ENCODE measurements around the gene SLC10A1.
"Not testable (repeated sequence)": the region's sequence is repeated elsewhere in the genome, so short reads cannot be mapped to it uniquely, and the experiment has no call there.

The SLC10A1 gene

GRCh38 chr14:69760810-69761209 lies 36.2 kb downstream of the SLC10A1 start:
- H3K27ac ChIP-seq (ENCODE audit: low read depth, low read length), result no peak overlapping the region
- H3K9ac ChIP-seq (ENCODE audit: low read length), result no peak overlapping the region
- no peak overlapping the region for H3K4me3 ChIP-seq (ENCODE audit: low read length)
- no peaks in the 10 kb centered on the region for H3K36me3 ChIP-seq (ENCODE audit: control insufficient read depth, insufficient read depth, low read length)
- H3K27me3 ChIP-seq (ENCODE audit: control insufficient read depth, insufficient read depth, low read length), result no peaks in the 10 kb centered on the region
- H3K4me1 ChIP-seq (ENCODE audit: control insufficient read depth, insufficient read depth, low read length), result no peaks in the 10 kb centered on the region

- no peaks in the 10 kb centered on the region for H3K27me3 ChIP-seq (ENCODE audit: control insufficient read depth, insufficient read depth, low read length)
- no peak overlapping the region for H3K27ac ChIP-seq (ENCODE audit: low read depth, low read length)
- no peak overlapping the region for H3K4me3 ChIP-seq (ENCODE audit: low read length)
- H3K9ac ChIP-seq (ENCODE audit: low read length), result no peak overlapping the region
- H3K36me3 ChIP-seq (ENCODE audit: control insufficient read depth, insufficient read depth, low read length), result no peaks in the 10 kb centered on the region
- no peaks in the 10 kb centered on the region for H3K4me1 ChIP-seq (ENCODE audit: control insufficient read depth, insufficient read depth, low read length)
Observed at GRCh38 chr14:69756298-69756697, 40.7 kb downstream of the SLC10A1 start.

GRCh38 chr14:69755784-69756183 lies 41.3 kb downstream of the SLC10A1 start:
- H3K4me3 ChIP-seq (ENCODE audit: low read length), result no peak overlapping the region
- H3K27ac ChIP-seq (ENCODE audit: low read depth, low read length), result no peak overlapping the region
- H3K36me3 ChIP-seq (ENCODE audit: control insufficient read depth, insufficient read depth, low read length), result no peaks in the 10 kb centered on the region
- H3K4me1 ChIP-seq (ENCODE audit: control insufficient read depth, insufficient read depth, low read length), result no peaks in the 10 kb centered on the region
- H3K9ac ChIP-seq (ENCODE audit: low read length), result no peak overlapping the region
- H3K27me3 ChIP-seq (ENCODE audit: control insufficient read depth, insufficient read depth, low read length), result no peaks in the 10 kb centered on the region

- no peak overlapping the region for H3K9ac ChIP-seq (ENCODE audit: low read length)
- no peak overlapping the region for H3K27ac ChIP-seq (ENCODE audit: low read depth, low read length)
- H3K4me3 ChIP-seq (ENCODE audit: low read length), result no peak overlapping the region
- no peaks in the 10 kb centered on the region for H3K4me1 ChIP-seq (ENCODE audit: control insufficient read depth, insufficient read depth, low read length)
- no peaks in the 10 kb centered on the region for H3K36me3 ChIP-seq (ENCODE audit: control insufficient read depth, insufficient read depth, low read length)
- H3K27me3 ChIP-seq (ENCODE audit: control insufficient read depth, insufficient read depth, low read length), result no peaks in the 10 kb centered on the region
Observed at GRCh38 chr14:69755296-69755695, 41.7 kb downstream of the SLC10A1 start.

GRCh38 chr14:69754487-69754886 lies 42.6 kb downstream of the SLC10A1 start:
- no peaks in the 10 kb centered on the region for H3K27me3 ChIP-seq (ENCODE audit: control insufficient read depth, insufficient read depth, low read length)
- H3K4me3 ChIP-seq (ENCODE audit: low read length), result no peak overlapping the region
- no peak overlapping the region for H3K9ac ChIP-seq (ENCODE audit: low read length)
- H3K36me3 ChIP-seq (ENCODE audit: control insufficient read depth, insufficient read depth, low read length), result no peaks in the 10 kb centered on the region
- H3K4me1 ChIP-seq (ENCODE audit: control insufficient read depth, insufficient read depth, low read length), result no peaks in the 10 kb centered on the region
- no peak overlapping the region for H3K27ac ChIP-seq (ENCODE audit: low read depth, low read length)

- H3K9ac ChIP-seq (ENCODE audit: low read length), result no peak overlapping the region
- H3K27ac ChIP-seq (ENCODE audit: low read depth, low read length), result no peak overlapping the region
- no peaks in the 10 kb centered on the region for H3K36me3 ChIP-seq (ENCODE audit: control insufficient read depth, insufficient read depth, low read length)
- H3K4me1 ChIP-seq (ENCODE audit: control insufficient read depth, insufficient read depth, low read length), result no peaks in the 10 kb centered on the region
- H3K27me3 ChIP-seq (ENCODE audit: control insufficient read depth, insufficient read depth, low read length), result no peaks in the 10 kb centered on the region
- H3K4me3 ChIP-seq (ENCODE audit: low read length), result no peak overlapping the region
Observed at GRCh38 chr14:69753860-69754259, 43.2 kb downstream of the SLC10A1 start.

GRCh38 chr14:69752773-69753172 lies 44.3 kb downstream of the SLC10A1 start:
- Histone ChIP-seq H3K27ac (ENCODE audit: low read depth, low read length) (no peak overlapping the region), H3K36me3 (ENCODE audit: control insufficient read depth, insufficient read depth, low read length) (no peaks in the 10 kb centered on the region), H3K4me3 (ENCODE audit: low read length) (no peak overlapping the region), H3K9ac (ENCODE audit: low read length) (no peak overlapping the region), H3K4me1 (ENCODE audit: control insufficient read depth, insufficient read depth, low read length) (no peaks in the 10 kb centered on the region), H3K27me3 (ENCODE audit: control insufficient read depth, insufficient read depth, low read length) (no peaks in the 10 kb centered on the region)

- Histone ChIP-seq H3K9ac (ENCODE audit: low read length) (no peak overlapping the region), H3K27me3 (ENCODE audit: control insufficient read depth, insufficient read depth, low read length) (no peaks in the 10 kb centered on the region), H3K36me3 (ENCODE audit: control insufficient read depth, insufficient read depth, low read length) (no peaks in the 10 kb centered on the region), H3K4me3 (ENCODE audit: low read length) (no peak overlapping the region), H3K27ac (ENCODE audit: low read depth, low read length) (no peak overlapping the region), H3K4me1 (ENCODE audit: control insufficient read depth, insufficient read depth, low read length) (no peaks in the 10 kb centered on the region)
Observed at GRCh38 chr14:69750495-69750894, 46.5 kb downstream of the SLC10A1 start.

- H3K9ac ChIP-seq (ENCODE audit: low read length), result no peak overlapping the region
- H3K4me3 ChIP-seq (ENCODE audit: low read length), result no peak overlapping the region
- no peaks in the 10 kb centered on the region for H3K27me3 ChIP-seq (ENCODE audit: control insufficient read depth, insufficient read depth, low read length)
- no peak overlapping the region for H3K27ac ChIP-seq (ENCODE audit: low read depth, low read length)
- no peaks in the 10 kb centered on the region for H3K4me1 ChIP-seq (ENCODE audit: control insufficient read depth, insufficient read depth, low read length)
- no peaks in the 10 kb centered on the region for H3K36me3 ChIP-seq (ENCODE audit: control insufficient read depth, insufficient read depth, low read length)
Observed at GRCh38 chr14:69749956-69750355, 47.1 kb downstream of the SLC10A1 start.

GRCh38 chr14:69741055-69741454 lies 56.0 kb downstream of the SLC10A1 start:
- Histone ChIP-seq H3K9ac (ENCODE audit: low read length) (no peak overlapping the region), H3K4me3 (ENCODE audit: low read length) (no peak overlapping the region), H3K4me1 (ENCODE audit: control insufficient read depth, insufficient read depth, low read length) (no peaks in the 10 kb centered on the region), H3K27me3 (ENCODE audit: control insufficient read depth, insufficient read depth, low read length) (no peaks in the 10 kb centered on the region), H3K27ac (ENCODE audit: low read depth, low read length) (no peak overlapping the region), H3K36me3 (ENCODE audit: control insufficient read depth, insufficient read depth, low read length) (no peaks in the 10 kb centered on the region)

- H3K4me1 ChIP-seq (ENCODE audit: control insufficient read depth, insufficient read depth, low read length); H3K4me3 ChIP-seq (ENCODE audit: low read length); H3K27me3 ChIP-seq (ENCODE audit: control insufficient read depth, insufficient read depth, low read length); H3K36me3 ChIP-seq (ENCODE audit: control insufficient read depth, insufficient read depth, low read length); H3K9ac ChIP-seq (ENCODE audit: low read length); H3K27ac ChIP-seq (ENCODE audit: low read depth, low read length): not testable (repeated sequence)
Observed at GRCh38 chr14:69736405-69736804, 60.6 kb downstream of the SLC10A1 start.

GRCh38 chr14:69731919-69732598 lies 65.0 kb downstream of the SLC10A1 start:
- not testable (repeated sequence) for H3K27me3 ChIP-seq (ENCODE audit: control insufficient read depth, insufficient read depth, low read length); H3K36me3 ChIP-seq (ENCODE audit: control insufficient read depth, insufficient read depth, low read length); H3K4me3 ChIP-seq (ENCODE audit: low read length); H3K4me1 ChIP-seq (ENCODE audit: control insufficient read depth, insufficient read depth, low read length); H3K27ac ChIP-seq (ENCODE audit: low read depth, low read length); H3K9ac ChIP-seq (ENCODE audit: low read length)

- Histone ChIP-seq H3K4me3 (ENCODE audit: low read length) (no peak overlapping the region), H3K9ac (ENCODE audit: low read length) (no peak overlapping the region), H3K27me3 (ENCODE audit: control insufficient read depth, insufficient read depth, low read length) (no peaks in the 10 kb centered on the region), H3K27ac (ENCODE audit: low read depth, low read length) (no peak overlapping the region), H3K4me1 (ENCODE audit: control insufficient read depth, insufficient read depth, low read length) (no peaks in the 10 kb centered on the region), H3K36me3 (ENCODE audit: control insufficient read depth, insufficient read depth, low read length) (no peaks in the 10 kb centered on the region)
Observed at GRCh38 chr14:69727860-69728259, 69.2 kb downstream of the SLC10A1 start.

Measured in rectal smooth muscle tissue (tissue), 1 donor.